ENCODE data around the gene ESYT2.
A peak's percentile ranks its signal among the peaks of the same experiment; 100 is the strongest.

Gene ESYT2

GRCh38 chr7:158861004-158861787 lies 31.9 kb upstream of the ESYT2 start (continued):
- no peak for TF ChIP-seq GLI4 (tag by site-specific recombination; IDR thresholded peaks at IDR 0.05)
- TF ChIP-seq ZNF571 (tag by site-specific recombination; IDR thresholded peaks at IDR 0.05) = no peak
- no peak for TF ChIP-seq ZNF677 (tag by site-specific recombination; IDR thresholded peaks at IDR 0.05)

- Histone ChIP-seq H3K4me1 (ENCODE audit: control insufficient read depth, insufficient read depth, low read length) (peaks cover 3% of the 10 kb centered on the region; the same call in 1 of the 2 replicates), H3K4me3 (ENCODE audit: low read depth, low read length) (no peak overlapping the region), H3K27ac (ENCODE audit: extremely low read depth, low read depth, low read length) (no peak overlapping the region), H3K9me3 (ENCODE audit: control insufficient read depth, insufficient read depth, low read depth, low read length) (no peaks in the 10 kb centered on the region), H3K36me3 (ENCODE audit: control insufficient read depth in 2 of 2, insufficient read depth in 1 of 2, low read length in 2 of 2) (no peaks in the 10 kb centered on the region)
- ChIA-PET CTCF (interaction anchor here (0.6 kb wide), 1 partner anchor 233 kb away, joined by 4 read pairs; no protein-coding TSS in a partner anchor), POLR2A (no interaction called here)
- TF ChIP-seq ZNF19 (tag by site-specific recombination; IDR thresholded peaks at IDR 0.05; ENCODE audit: low read depth) (no peak), ZNF112 (tag by site-specific recombination; IDR thresholded peaks at IDR 0.05) (no peak), ZNF670 (tag by site-specific recombination; IDR thresholded peaks at IDR 0.05; ENCODE audit: low read depth) (no peak), ZNF140 (tag by site-specific recombination; IDR thresholded peaks at IDR 0.05) (no peak), ZNF621 (tag by site-specific recombination; IDR thresholded peaks at IDR 0.05) (no peak), ZFHX2 (tag by site-specific recombination; conservative IDR thresholded peaks at IDR 0.05) (no peak), MYNN (tag by site-specific recombination; IDR thresholded peaks at IDR 0.05; ENCODE audit: borderline replicate concordance) (no peak), HOXD13 (CRISPR knock-in tag; IDR thresholded peaks at IDR 0.05; ENCODE audit: borderline replicate concordance) (no peak), ATF2 (tag by site-specific recombination; IDR thresholded peaks at IDR 0.05; ENCODE audit: low read depth) (no peak), ZNF645 (tag by site-specific recombination; IDR thresholded peaks at IDR 0.05) (no peak), YY2 (tag by site-specific recombination; IDR thresholded peaks at IDR 0.05) (no peak), ZBTB8A (tag by site-specific recombination; IDR thresholded peaks at IDR 0.05) (no peak), KLF10 (tag by site-specific recombination; IDR thresholded peaks at IDR 0.05) (no peak), ZNF138 (tag by site-specific recombination; IDR thresholded peaks at IDR 0.05; ENCODE audit: borderline replicate concordance) (no peak)
These were observed 31.1 kb upstream of the ESYT2 start for GRCh38 chr7:158860394-158860793.

- Histone ChIP-seq H3K36me3 (ENCODE audit: control insufficient read depth in 2 of 2, insufficient read depth in 1 of 2, low read length in 2 of 2) (no peaks in the 10 kb centered on the region), H3K9me3 (ENCODE audit: control insufficient read depth, insufficient read depth, low read depth, low read length) (no peaks in the 10 kb centered on the region), H3K4me1 (ENCODE audit: control insufficient read depth, insufficient read depth, low read length) (peaks cover 3% of the 10 kb centered on the region; the same call in 1 of the 2 replicates), H3K27ac (ENCODE audit: extremely low read depth, low read depth, low read length) (no peak overlapping the region), H3K4me3 (ENCODE audit: low read depth, low read length) (no peak overlapping the region)
- ChIA-PET CTCF (interaction anchor here (0.9 kb wide), 1 partner anchor 118 kb away, joined by 3 read pairs; no protein-coding TSS in a partner anchor), POLR2A (interaction anchor here (0.7 kb wide), 1 partner anchor 119 kb away, joined by 3 read pairs; no protein-coding TSS in a partner anchor)
- TF ChIP-seq SCRT1 (tag by site-specific recombination; IDR thresholded peaks at IDR 0.05; ENCODE audit: borderline replicate concordance) (peak; percentile 46), ZNF626 (tag by site-specific recombination; IDR thresholded peaks at IDR 0.05) (no peak), SCRT2 (tag by site-specific recombination; IDR thresholded peaks at IDR 0.05) (0 out of 2 replicates have a peak, but pooled peaks have one; percentile 9)
These were observed 29.5 kb upstream of the ESYT2 start for GRCh38 chr7:158858592-158859503.
